K562 (cell line): ENCODE data around the gene REEP3. TPM values are rescaled to one million over a fixed set of nuclear protein-coding genes. Genes with fewer than 3 reads are reported as not detected.

Experiments used
- ATAC-seq: fragments of 200-7000 bp; cut with Tn5 transposase; 3 replicates; pipeline ENCODE4 v1.9.1; 2020; ENCODE audit warnings: moderate library complexity
- BruUV-seq: library from RNA; stranded (reverse); fragments of 400-500 nt; replicated peaks from 2 replicates; lab custom pipeline; 2021; lab: Mats Ljungman, UMichigan
- CTCF ChIA-PET: fragments of 300-600 bp; formaldehyde crosslinking; extraction: SDS; loops from one replicate; lab custom pipeline; 2021; ENCODE audit warnings: low intra/inter-chr PET ratio; lab: Yijun Ruan, JAX
- POLR2A ChIA-PET: fragments of 300-600, 350-650 bp; sonication (Branson Sonifier 250); formaldehyde crosslinking; extraction: SDS; loops from one replicate; lab custom pipeline; 2021; ENCODE audit warnings: antibody characterized with exemption, inconsistent platforms; lab: Yijun Ruan, JAX
- DNase-seq, 4 experiments: peaks; one replicate each; pipeline versions ENCODE4 v3.0.0 to v3.0.0-alpha.2; 2011 to 2018; ENCODE audit warnings: low spot score in 3 of 4, mixed read lengths in 3 of 4; ENCODE audit errors: extremely low read depth in 1 of 4
- FAIRE-seq: peaks from 2 replicates; lab custom pipeline; 2011; peaks lifted over from hg19 to GRCh38; lab: Jason Lieb, UNC
- H2AFZ ChIP-seq: 2 replicates; pipeline ENCODE4 v1.6.0; 2011; ENCODE audit warnings: low read depth, low read length, control low read depth, inconsistent platforms
- H3K27ac ChIP-seq: fragments of 200-600 bp; 3 replicates; pipeline ENCODE4 v1.8.0; 2011; ENCODE audit warnings: low read depth, mild to moderate bottlenecking, control low read depth, inconsistent platforms, low read length, moderate library complexity, mixed read lengths; ENCODE audit errors: extremely low read depth
- H3K27me3 ChIP-seq, 2 experiments: fragments of 300-600 bp in 1 of 2; 2 replicates in 1 of 2; 3 replicates in 1 of 2; pipeline versions ENCODE4 v1.6.0 to v1.8.0; 2011; ENCODE audit warnings: inconsistent platforms in 2 of 2, low read length in 2 of 2, mild to moderate bottlenecking in 1 of 2, mixed read lengths in 1 of 2, moderate library complexity in 1 of 2; ENCODE audit not compliant: control insufficient read depth in 2 of 2, insufficient read depth in 2 of 2
- H3K36me3 ChIP-seq: fragments of 300-600 bp; 3 replicates; pipeline ENCODE4 v1.8.0; 2011; ENCODE audit warnings: mild to moderate bottlenecking, low read length, inconsistent platforms; ENCODE audit not compliant: control insufficient read depth, insufficient read depth
- H3K4me1 ChIP-seq, 2 experiments: fragments of 200-600 bp in 1 of 2; replicated peaks in 1 of 2; 2 replicates in 1 of 2; 3 replicates in 1 of 2; pipeline versions ENCODE4 v1.5.1 to v1.8.0; 2011; ENCODE audit warnings: inconsistent platforms in 2 of 2, low read length in 2 of 2, mild to moderate bottlenecking in 1 of 2, mixed read lengths in 1 of 2, moderate library complexity in 1 of 2; ENCODE audit not compliant: control insufficient read depth in 2 of 2, insufficient read depth in 2 of 2
- H3K4me2 ChIP-seq: 2 replicates; pipeline ENCODE4 v1.6.1; 2011; ENCODE audit warnings: low read length, control low read depth, inconsistent platforms, mixed read lengths; ENCODE audit not compliant: insufficient read depth
- H3K4me3 ChIP-seq: fragments of 200-600 bp; sonication (generic), shearing (Covaris generic); 2 replicates; pipeline ENCODE4 v1.5.1; 2016; ENCODE audit warnings: control low read depth, inconsistent platforms
- H3K79me2 ChIP-seq: fragments of 200-600 bp; 3 replicates; pipeline ENCODE4 v1.8.0; 2011; ENCODE audit warnings: low read length, inconsistent platforms; ENCODE audit not compliant: control insufficient read depth, insufficient read depth
- H3K9ac ChIP-seq, 2 experiments: 2 replicates each; pipeline versions ENCODE4 v1.6.0 to v1.6.1; 2011; ENCODE audit warnings: low read depth in 2 of 2, low read length in 2 of 2, control low read depth in 1 of 2, inconsistent platforms in 1 of 2, mild to moderate bottlenecking in 1 of 2, mixed read lengths in 1 of 2; ENCODE audit not compliant: insufficient read depth in 1 of 2
- H3K9me1 ChIP-seq: one replicate; pipeline ENCODE4 v1.6.0; 2011; ENCODE audit warnings: inconsistent platforms, mild to moderate bottlenecking, low read length, moderate library complexity; ENCODE audit not compliant: control insufficient read depth, insufficient read depth
- H3K9me3 ChIP-seq: replicated peaks from 2 replicates; pipeline ENCODE4 v1.5.1; 2011; ENCODE audit warnings: low read depth, low read length, inconsistent platforms; ENCODE audit not compliant: control insufficient read depth, insufficient read depth
- H4K20me1 ChIP-seq: replicated peaks from 2 replicates; pipeline ENCODE4 v1.6.1; 2011; ENCODE audit warnings: low read length, inconsistent platforms, mixed read lengths; ENCODE audit not compliant: control insufficient read depth, insufficient read depth
- GATA2 ChIP-seq: sonication (generic); formaldehyde crosslinking; IDR thresholded peaks from 2 replicates; pipeline ENCODE4 v1.4.0; 2020; ENCODE audit warnings: mild to moderate bottlenecking, missing genetic modification reagents
- ILK ChIP-seq: fragments of 450-650 bp; IDR thresholded peaks from 2 replicates; pipeline ENCODE4 v1.6.1; 2016; ENCODE audit warnings: missing genetic modification characterization, low read depth, mild to moderate bottlenecking, missing compliant biosample characterization, moderate library complexity, borderline replicate concordance
- MAFF ChIP-seq: IDR thresholded peaks from 2 replicates; pipeline ENCODE4 v1.6.1; 2012; ENCODE audit warnings: low read length, improper control_type of control experiment
- POLR2G ChIP-seq: fragments of 200-400 bp; formaldehyde crosslinking; IDR thresholded peaks from 2 replicates; pipeline ENCODE4 v1.6.1; 2017; ENCODE audit warnings: low read depth, mild to moderate bottlenecking, antibody characterized with exemption, low read length, moderate library complexity
- SAP30 ChIP-seq: fragments of 200-600 bp; sonication (generic); IDR thresholded peaks from 2 replicates; pipeline ENCODE4 v1.6.1; 2012; ENCODE audit warnings: borderline replicate concordance, low read depth, mild to moderate bottlenecking, moderate library complexity, low read length, control low read depth, inconsistent platforms; ENCODE audit not compliant: insufficient read depth, poor library complexity, severe bottlenecking
- SMAD1 ChIP-seq: fragments of 150-350 bp; IDR thresholded peaks from 2 replicates; pipeline ENCODE4 v1.6.1; 2014; ENCODE audit warnings: low read length, low read depth; ENCODE audit not compliant: partially characterized antibody
- U2AF1 ChIP-seq: fragments of 200-400 bp; formaldehyde crosslinking; optimal IDR thresholded peaks from 2 replicates; pipeline ENCODE3; 2017; ENCODE audit warnings: mild to moderate bottlenecking, low read depth, low read length, moderate library complexity
- U2AF2 ChIP-seq: fragments of 200-400 bp; formaldehyde crosslinking; optimal IDR thresholded peaks from 2 replicates; pipeline ENCODE3; 2017; ENCODE audit warnings: low read depth, mild to moderate bottlenecking, low read length
- WHSC1 ChIP-seq: IDR thresholded peaks from one replicate; pipeline ENCODE4 v1.6.1; 2012; ENCODE audit warnings: low read length, control low read depth, inconsistent platforms
- ZNF586 ChIP-seq: fragments of 450-650 bp; formaldehyde crosslinking; conservative IDR thresholded peaks from 2 replicates; pipeline ENCODE4 v1.4.0; 2020; ENCODE audit warnings: mild to moderate bottlenecking, moderate library complexity
- ZNF644 ChIP-seq: fragments of 200-800 bp; sonication (Bioruptor generic); IDR thresholded peaks from 2 replicates; pipeline ENCODE4 v1.6.1; 2016; ENCODE audit warnings: low read depth, missing genetic modification characterization, missing compliant biosample characterization
- WGBS: fragments of 100-300 bp; shearing (Covaris generic); methylation state at CpG from one replicate; pipeline ENCODE4 v1.1.6; 2016; ENCODE audit warnings: low coverage, mixed read lengths; ENCODE audit not compliant: insufficient coverage; ENCODE audit errors: missing lambda C conversion rate; 5-methylcytosine and 5-hydroxymethylcytosine counted together
- in situ Hi-C: fragments of 300-500 bp; cut with MboI; formaldehyde crosslinking; loops from 4 replicates; pipeline ENCODE4 v1.15.0; 2018; ENCODE audit warnings: inconsistent platforms, mixed read lengths
- intact Hi-C: fragments of 100-400 bp; cut with micrococcal nuclease; formaldehyde crosslinking; loops from 2 replicates; pipeline ENCODE4 v1.14.2; 2022
- polyA plus RNA-seq, 8 experiments: library from polyadenylated mRNA; depleted of rRNA in 4 of 8; stranded (reverse) in 5 of 8; unstranded in 3 of 8; fragments of >200 nt; fragmentation: Nextera tagmentation in 2 of 8; fragmentation: Illumina TruSeq in 1 of 8; extraction: Ambion mirVana in 2 of 8; extraction: Trizol in 1 of 8; gene quantifications; 2 replicates each; pipeline versions ENCODE4 v1.2.1 to v1.2.3, GENCODE V29; 2011 to 2014; ENCODE audit warnings: inconsistent platforms in 1 of 8, missing spikeins in 1 of 8
- total RNA-seq, 7 experiments: library from RNA; depleted of rRNA in 6 of 7; stranded (reverse); fragments of >200 nt in 6 of 7; fragmentation: Illumina TruSeq in 2 of 7; extraction: Trizol in 2 of 7; gene quantifications; 2 replicates each; pipeline versions ENCODE4 v1.2.1 to v1.2.3, GENCODE V29; 2011 to 2021; ENCODE audit warnings: low replicate concordance in 1 of 7

Gene REEP3
- total and polyA plus RNA-seq, 9 of the 15 experiments (the other 6 are each of a cell fraction or from before 2014, with no cell fraction given): 3.4 to 13.4 (median 9.2) TPM

GRCh38 chr10:63543576-63543962 lies 22.4 kb downstream of the REEP3 start (continued):
- no peak for TF ChIP-seq WHSC1

DNA sequence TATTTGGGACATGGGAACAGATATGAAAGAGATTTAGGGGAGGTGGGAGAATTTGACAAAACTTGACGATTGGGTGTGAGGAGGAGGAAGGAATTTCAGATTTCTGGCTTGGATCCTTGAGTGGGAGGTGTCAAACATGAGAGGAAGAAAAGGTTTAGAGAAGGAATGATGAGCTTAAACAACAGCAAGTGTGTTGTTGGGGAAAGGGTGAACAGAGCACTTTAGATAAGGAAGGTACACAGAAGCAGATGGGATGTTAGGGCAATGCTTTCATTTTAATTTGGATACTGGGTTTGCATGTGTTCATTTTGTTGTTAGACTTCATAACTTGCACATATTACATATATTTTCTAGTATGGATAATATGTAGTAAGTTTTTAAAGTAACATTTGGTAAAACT lies 23.2 kb downstream of the REEP3 start:
- ATAC-seq: no peak
- Histone ChIP-seq H4K20me1 (no peaks in the 10 kb centered on the region; the same call in 1 of the 2 replicates), H3K27ac (no peak overlapping the region), H3K9ac (no peak overlapping the region), H3K4me2 (no peak overlapping the region), H3K27me3 (no peaks in the 10 kb centered on the region), H3K36me3 (0 out of 3 replicates have a peak, but pooled peaks cover 4% of the 10 kb centered on the region), H3K4me3 (no peak overlapping the region), H3K9me3 (no peaks in the 10 kb centered on the region), H3K79me2 (0 out of 3 replicates have a peak, but pooled peaks cover 2% of the 10 kb centered on the region), H2AFZ (no peak overlapping the region), H3K4me1 (peaks cover 0 to 4% of the 10 kb centered on the region in 2 experiments; a peak in 2 of 5 replicates), H3K9me1 (no peaks in the 10 kb centered on the region)
- DNase-seq: no peak
- ChIA-PET CTCF (no interaction called here), POLR2A (no interaction called here)
- 18% methylated on average over 1 of the region's 1 CpG for WGBS
- TF ChIP-seq ZNF586 (CRISPR knock-in tag) (no peak), U2AF2 (no peak), MAFF (no peak), SAP30 (no peak), ZNF644 (tag) (no peak), ILK (no peak), U2AF1 (no peak), GATA2 (no peak), POLR2G (no peak), SMAD1 (no peak)
- intact Hi-C loops (no loop called here), in situ Hi-C loops (no loop called here)
- FAIRE-seq: no peak
- BruUV-seq: no TSS peak
